Vagina (tissue), 2 donors: ENCODE results near the gene SIGMAR1. TPM values are rescaled to one million over a fixed set of nuclear protein-coding genes. Genes with fewer than 3 reads are reported as not detected.

Source experiments
- DNase-seq, 2 donors: peaks; one replicate each; pipeline ENCODE4 v3.0.0-alpha.2; 2017; ENCODE audit errors: extremely low spot score in 2 of 2
- H3K27ac ChIP-seq: fragments of 200-600 bp; sonication (generic); one replicate; pipeline ENCODE4 v1.5.1; 2019
- H3K27me3 ChIP-seq: fragments of 200-600 bp; sonication (generic); one replicate; pipeline ENCODE4 v1.5.1; 2019
- H3K36me3 ChIP-seq, 2 donors: fragments of 200-600 bp; sonication (generic); one replicate each; pipeline ENCODE4 v1.5.1; 2017 to 2019
- H3K4me1 ChIP-seq: fragments of 200-600 bp; sonication (generic); one replicate; pipeline ENCODE4 v1.5.1; 2019
- H3K4me3 ChIP-seq, 2 donors: fragments of 200-600 bp; sonication (generic); 1 replicate in 1 of 2; 2 replicates in 1 of 2; pipeline ENCODE4 v1.5.1; 2016 to 2019
- H3K9me3 ChIP-seq: fragments of 200-600 bp; sonication (generic); one replicate; pipeline ENCODE4 v1.5.1; 2019
- CTCF ChIP-seq, 3 experiments: fragments of 450-650 bp in 2 of 3; fragments of 200-600 bp in 1 of 3; sonication (generic) in 1 of 3; IDR thresholded peaks; one replicate each; pipeline ENCODE4 v1.5.1; 2017 to 2019; ENCODE audit warnings: antibody characterized with exemption in 3 of 3, mild to moderate bottlenecking in 2 of 3, moderate library complexity in 2 of 3
- POLR2A ChIP-seq, 2 donors: fragments of 450-650 bp; IDR thresholded peaks; one replicate each; pipeline ENCODE4 v1.6.1; 2017; ENCODE audit warnings: antibody characterized with exemption in 2 of 2, mild to moderate bottlenecking in 2 of 2, moderate library complexity in 2 of 2
- POLR2AphosphoS5 ChIP-seq, 2 donors: sonication (generic); formaldehyde crosslinking; IDR thresholded peaks; one replicate each; pipeline ENCODE4 v1.9.0; 2017; ENCODE audit warnings: antibody characterized with exemption in 2 of 2, mild to moderate bottlenecking in 2 of 2, low read depth in 1 of 2; ENCODE audit not compliant: insufficient read depth in 1 of 2
- intact Hi-C: fragments of 100-400 bp; cut with DNase I; formaldehyde crosslinking; loops from one replicate; pipeline ENCODE4 v1.15.1; 2023
- total RNA-seq: library from RNA; depleted of rRNA; stranded (reverse); fragments of >200 nt; gene quantifications from one replicate; pipeline ENCODE4 v1.2.3, GENCODE V29; 2016

The SIGMAR1 gene
- total RNA-seq, 1 donor from 2014 or later: 79.3 TPM

GRCh38 chr9:34655394-34655793 is 17.8 kb upstream of the SIGMAR1 start:
- Histone ChIP-seq H3K27ac (peak overlapping the region; percentile 87), H3K4me3 (peak overlapping the region in 1 of 2 donors; percentile 13), H3K4me1 (peaks cover 59% of the 10 kb centered on the region), H3K36me3 (no peaks in the 10 kb centered on the region), H3K27me3 (no peaks in the 10 kb centered on the region), H3K9me3 (no peaks in the 10 kb centered on the region)
- DNase-seq: no peak
- no peak for TF ChIP-seq POLR2AphosphoS5 (IDR thresholded peaks at IDR 0.05; ENCODE audit: insufficient read depth in 1 of 2, low read depth in 1 of 2)
- no peak for TF ChIP-seq CTCF (IDR thresholded peaks at IDR 0.05)
- TF ChIP-seq POLR2A (IDR thresholded peaks at IDR 0.05): no peak
- intact Hi-C loops: no loop called here

GRCh38 chr9:34654323-34655051 is 16.9 kb upstream of the SIGMAR1 start:
- no peak for DNase-seq
- H3K27ac ChIP-seq: peak overlapping the region; percentile 87
- no peaks in the 10 kb centered on the region for H3K9me3 ChIP-seq
- peaks cover 59% of the 10 kb centered on the region for H3K4me1 ChIP-seq
- intact Hi-C loops: no loop called here
- H3K4me3 ChIP-seq: peak overlapping the region; percentile 13 to 17
- TF ChIP-seq POLR2AphosphoS5 (IDR thresholded peaks at IDR 0.05; ENCODE audit: insufficient read depth in 1 of 2, low read depth in 1 of 2): peak in 1 of 2 donors; percentile 78
- TF ChIP-seq CTCF (IDR thresholded peaks at IDR 0.05): no peak
- TF ChIP-seq POLR2A (IDR thresholded peaks at IDR 0.05): no peak
- H3K27me3 ChIP-seq: no peaks in the 10 kb centered on the region
- H3K36me3 ChIP-seq: peaks cover 0 to 4% of the 10 kb centered on the region in 2 donors

GRCh38 chr9:34653151-34654072 is 15.8 kb upstream of the SIGMAR1 start:
- intact Hi-C loops: no loop called here
- H3K4me3 ChIP-seq: peak overlapping the region; percentile 37 to 45
- no peaks in the 10 kb centered on the region for H3K27me3 ChIP-seq
- TF ChIP-seq POLR2AphosphoS5 (IDR thresholded peaks at IDR 0.05; ENCODE audit: insufficient read depth in 1 of 2, low read depth in 1 of 2) (no peak), POLR2A (IDR thresholded peaks at IDR 0.05) (no peak), CTCF (IDR thresholded peaks at IDR 0.05) (no peak)
- H3K27ac ChIP-seq: peak overlapping the region; percentile 87
- no peak for DNase-seq
- no peaks in the 10 kb centered on the region for H3K9me3 ChIP-seq
- H3K4me1 ChIP-seq: peaks cover 59% of the 10 kb centered on the region
- peaks cover 0 to 14% of the 10 kb centered on the region in 2 donors for H3K36me3 ChIP-seq

GRCh38 chr9:34652602-34653000 is 15.0 kb upstream of the SIGMAR1 start:
- Histone ChIP-seq H3K27me3 (no peaks in the 10 kb centered on the region), H3K9me3 (no peaks in the 10 kb centered on the region), H3K27ac (peak overlapping the region; percentile 87), H3K4me3 (peak overlapping the region; percentile 37 to 45), H3K36me3 (peaks cover 0 to 15% of the 10 kb centered on the region in 2 donors), H3K4me1 (peaks cover 67% of the 10 kb centered on the region)
- no peak for DNase-seq
- TF ChIP-seq POLR2A (IDR thresholded peaks at IDR 0.05) (no peak), CTCF (IDR thresholded peaks at IDR 0.05) (no peak), POLR2AphosphoS5 (IDR thresholded peaks at IDR 0.05; ENCODE audit: insufficient read depth in 1 of 2, low read depth in 1 of 2) (no peak)
- intact Hi-C loops: no loop called here
